HL-60 (cell line): ENCODE data around the gene SLC2A13.

Source experiments
- GABPA ChIP-seq: IDR thresholded peaks from 2 replicates; pipeline ENCODE4 v1.6.1; 2012; ENCODE audit warnings: low read depth
- POLR2AphosphoS5 ChIP-seq: IDR thresholded peaks from 2 replicates; pipeline ENCODE4 v1.6.1; 2012; ENCODE audit warnings: low read depth
- TF ChIP-seq, protein P1 (sequence below): IDR thresholded peaks from one replicate; pipeline ENCODE4 v1.5.1; 2011; ENCODE audit warnings: low read length, control low read depth, inconsistent platforms; ENCODE audit not compliant: insufficient read depth
- TF ChIP-seq, protein P2 (sequence below): IDR thresholded peaks from 2 replicates; pipeline ENCODE4 v1.6.1; 2012; ENCODE audit warnings: low read depth; ENCODE audit not compliant: insufficient replicate concordance

DNA sequence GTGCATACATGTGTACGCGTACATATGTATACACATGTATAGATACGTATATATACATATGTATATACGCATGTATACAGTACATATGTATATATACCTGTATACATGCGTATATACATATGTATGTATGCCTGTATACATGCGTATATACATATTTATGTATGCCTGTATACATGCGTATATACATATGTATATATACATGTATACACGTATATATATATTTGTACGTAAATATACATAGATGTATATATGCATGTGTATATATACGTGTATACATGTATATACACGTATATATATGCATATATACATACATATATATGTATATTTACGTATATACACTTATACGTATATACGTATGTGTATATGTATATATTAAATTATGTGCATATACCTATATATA lies 392.3 kb downstream of the SLC2A13 start:
- TF ChIP-seq, protein P1, sequence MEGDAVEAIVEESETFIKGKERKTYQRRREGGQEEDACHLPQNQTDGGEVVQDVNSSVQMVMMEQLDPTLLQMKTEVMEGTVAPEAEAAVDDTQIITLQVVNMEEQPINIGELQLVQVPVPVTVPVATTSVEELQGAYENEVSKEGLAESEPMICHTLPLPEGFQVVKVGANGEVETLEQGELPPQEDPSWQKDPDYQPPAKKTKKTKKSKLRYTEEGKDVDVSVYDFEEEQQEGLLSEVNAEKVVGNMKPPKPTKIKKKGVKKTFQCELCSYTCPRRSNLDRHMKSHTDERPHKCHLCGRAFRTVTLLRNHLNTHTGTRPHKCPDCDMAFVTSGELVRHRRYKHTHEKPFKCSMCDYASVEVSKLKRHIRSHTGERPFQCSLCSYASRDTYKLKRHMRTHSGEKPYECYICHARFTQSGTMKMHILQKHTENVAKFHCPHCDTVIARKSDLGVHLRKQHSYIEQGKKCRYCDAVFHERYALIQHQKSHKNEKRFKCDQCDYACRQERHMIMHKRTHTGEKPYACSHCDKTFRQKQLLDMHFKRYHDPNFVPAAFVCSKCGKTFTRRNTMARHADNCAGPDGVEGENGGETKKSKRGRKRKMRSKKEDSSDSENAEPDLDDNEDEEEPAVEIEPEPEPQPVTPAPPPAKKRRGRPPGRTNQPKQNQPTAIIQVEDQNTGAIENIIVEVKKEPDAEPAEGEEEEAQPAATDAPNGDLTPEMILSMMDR: no peak
- TF ChIP-seq, protein P2, sequence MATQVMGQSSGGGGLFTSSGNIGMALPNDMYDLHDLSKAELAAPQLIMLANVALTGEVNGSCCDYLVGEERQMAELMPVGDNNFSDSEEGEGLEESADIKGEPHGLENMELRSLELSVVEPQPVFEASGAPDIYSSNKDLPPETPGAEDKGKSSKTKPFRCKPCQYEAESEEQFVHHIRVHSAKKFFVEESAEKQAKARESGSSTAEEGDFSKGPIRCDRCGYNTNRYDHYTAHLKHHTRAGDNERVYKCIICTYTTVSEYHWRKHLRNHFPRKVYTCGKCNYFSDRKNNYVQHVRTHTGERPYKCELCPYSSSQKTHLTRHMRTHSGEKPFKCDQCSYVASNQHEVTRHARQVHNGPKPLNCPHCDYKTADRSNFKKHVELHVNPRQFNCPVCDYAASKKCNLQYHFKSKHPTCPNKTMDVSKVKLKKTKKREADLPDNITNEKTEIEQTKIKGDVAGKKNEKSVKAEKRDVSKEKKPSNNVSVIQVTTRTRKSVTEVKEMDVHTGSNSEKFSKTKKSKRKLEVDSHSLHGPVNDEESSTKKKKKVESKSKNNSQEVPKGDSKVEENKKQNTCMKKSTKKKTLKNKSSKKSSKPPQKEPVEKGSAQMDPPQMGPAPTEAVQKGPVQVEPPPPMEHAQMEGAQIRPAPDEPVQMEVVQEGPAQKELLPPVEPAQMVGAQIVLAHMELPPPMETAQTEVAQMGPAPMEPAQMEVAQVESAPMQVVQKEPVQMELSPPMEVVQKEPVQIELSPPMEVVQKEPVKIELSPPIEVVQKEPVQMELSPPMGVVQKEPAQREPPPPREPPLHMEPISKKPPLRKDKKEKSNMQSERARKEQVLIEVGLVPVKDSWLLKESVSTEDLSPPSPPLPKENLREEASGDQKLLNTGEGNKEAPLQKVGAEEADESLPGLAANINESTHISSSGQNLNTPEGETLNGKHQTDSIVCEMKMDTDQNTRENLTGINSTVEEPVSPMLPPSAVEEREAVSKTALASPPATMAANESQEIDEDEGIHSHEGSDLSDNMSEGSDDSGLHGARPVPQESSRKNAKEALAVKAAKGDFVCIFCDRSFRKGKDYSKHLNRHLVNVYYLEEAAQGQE: no peak
- TF ChIP-seq POLR2AphosphoS5: no peak
- no peak for TF ChIP-seq GABPA
